ENCODE data around the gene OLA1. TPM values are rescaled to one million over a fixed set of nuclear protein-coding genes. Genes with fewer than 3 reads are reported as not detected.

OLA1 gene
- total and polyA plus RNA-seq, 2 of the 4 experiments (the other 2 are of a cell fraction), result 54.7 to 71.2 TPM

- H3K9ac ChIP-seq (ENCODE audit: low read depth, low read length), result no peak overlapping the region
- no peak overlapping the region for H4K8ac ChIP-seq (ENCODE audit: low read depth in 2 of 2, low read length in 2 of 2)
- H2AK9ac ChIP-seq (replicated peaks; ENCODE audit: low read depth, low read length, poor library complexity), result no peak overlapping the region
- H3K4ac ChIP-seq (ENCODE audit: low read depth, low read length), result no peak overlapping the region
- no peak overlapping the region for H2BK20ac ChIP-seq (ENCODE audit: low read depth, low read length)
- ATAC-seq (ENCODE audit: low read depth), result no peak
- H4K91ac ChIP-seq (ENCODE audit: insufficient read depth, low read depth, low read length), result no peak overlapping the region
- peaks cover 4% of the 10 kb centered on the region; the same call in 1 of the 2 replicates for H3K9me1 ChIP-seq (ENCODE audit: insufficient read depth, low read length)
- ChIA-PET CTCF (interaction anchor here (1.0 kb wide), 1 partner anchor 9 kb away, joined by 3 read pairs; no protein-coding TSS in a partner anchor), POLR2A (ENCODE audit: unreplicated experiment) (no interaction called here)
- no peak overlapping the region for H2BK120ac ChIP-seq (ENCODE audit: low read depth, low read length)
- H3K18ac ChIP-seq (ENCODE audit: low read depth, low read length), result no peak overlapping the region
- H2AFZ ChIP-seq (replicated peaks; ENCODE audit: low read length, poor library complexity), result no peak overlapping the region
- H3K23ac ChIP-seq (ENCODE audit: low read depth, low read length), result no peak overlapping the region
- intact Hi-C loops (cut with micrococcal nuclease), result no loop called here
- H3K36me3 ChIP-seq (ENCODE audit: control insufficient read depth, insufficient read depth, low read length), result no peaks in the 10 kb centered on the region; the same call in 1 of the 2 replicates
- H3K27ac ChIP-seq (ENCODE audit: insufficient read depth, low read length), result no peak overlapping the region
- TF ChIP-seq SMC3 (IDR thresholded peaks at IDR 0.05; ENCODE audit: low read depth, low read length), result no peak
- TF ChIP-seq MAFK (IDR thresholded peaks at IDR 0.05; ENCODE audit: low read depth, low read length), result no peak
- no peak for TF ChIP-seq RAD21 (IDR thresholded peaks at IDR 0.05; ENCODE audit: low read length)
- TF ChIP-seq, protein P1, sequence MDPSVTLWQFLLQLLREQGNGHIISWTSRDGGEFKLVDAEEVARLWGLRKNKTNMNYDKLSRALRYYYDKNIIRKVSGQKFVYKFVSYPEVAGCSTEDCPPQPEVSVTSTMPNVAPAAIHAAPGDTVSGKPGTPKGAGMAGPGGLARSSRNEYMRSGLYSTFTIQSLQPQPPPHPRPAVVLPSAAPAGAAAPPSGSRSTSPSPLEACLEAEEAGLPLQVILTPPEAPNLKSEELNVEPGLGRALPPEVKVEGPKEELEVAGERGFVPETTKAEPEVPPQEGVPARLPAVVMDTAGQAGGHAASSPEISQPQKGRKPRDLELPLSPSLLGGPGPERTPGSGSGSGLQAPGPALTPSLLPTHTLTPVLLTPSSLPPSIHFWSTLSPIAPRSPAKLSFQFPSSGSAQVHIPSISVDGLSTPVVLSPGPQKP (IDR thresholded peaks at IDR 0.05; ENCODE audit: borderline replicate concordance, low read depth, low read length), result no peak
- TF ChIP-seq CHD1 (IDR thresholded peaks at IDR 0.05; ENCODE audit: low read depth, low read length), result no peak
- no peak for TF ChIP-seq MXI1 (IDR thresholded peaks at IDR 0.05; ENCODE audit: borderline replicate concordance, low read depth, low read length)
- H4K20me1 ChIP-seq (ENCODE audit: insufficient read depth, low read length), result peaks cover 5% of the 10 kb centered on the region; the same call in 1 of the 2 replicates
- H2BK15ac ChIP-seq (ENCODE audit: low read depth, low read length), result no peak overlapping the region
- no peak overlapping the region for H3K4me2 ChIP-seq (ENCODE audit: low read depth, low read length)
- no peak overlapping the region for H3K56ac ChIP-seq (ENCODE audit: extremely low read depth, insufficient read depth, low read length)
- WGBS, 2 experiments (ENCODE audit: extremely low coverage in 2 of 2, insufficient read length in 1 of 2), result no CpG with 5 or more reads among the region's 1 CpG
- peaks cover 18 to 29% of the 10 kb centered on the region in 2 experiments; a peak in 3 of 4 replicates for H3K79me1 ChIP-seq (ENCODE audit: low read depth in 1 of 2, low read length in 2 of 2)
- no peak overlapping the region for H3K14ac ChIP-seq (replicated peaks; ENCODE audit: low read depth, low read length)
- BruUV-seq (replicated peaks), result no TSS peak
- H2BK5ac ChIP-seq (ENCODE audit: low read depth, low read length, poor library complexity, severe bottlenecking), result no peak overlapping the region
- no peak for DNase-seq
- no peak overlapping the region for H3K4me3 ChIP-seq (ENCODE audit: insufficient read depth, low read depth, low read length)
- no peak overlapping the region for H2AK5ac ChIP-seq (ENCODE audit: low read depth, low read length)
- no peaks in the 10 kb centered on the region for H3K9me3 ChIP-seq (ENCODE audit: control insufficient read depth, insufficient read depth, low read length)
- no peaks in the 10 kb centered on the region for H3K27me3 ChIP-seq (ENCODE audit: control insufficient read depth, insufficient read depth, low read length)
- dilution Hi-C loops (cut with HindIII; ENCODE audit: low sequenced_read_pairs, unreplicated experiment), result no loop called here
- no peak overlapping the region for H4K5ac ChIP-seq (ENCODE audit: low read depth, low read length)
- H3K4me1 ChIP-seq (ENCODE audit: control insufficient read depth, insufficient read depth, low read length), result no peaks in the 10 kb centered on the region
- in situ Hi-C loops (cut with MboI; ENCODE audit: low sequenced_read_pairs), result no loop called here
These were observed 30.5 kb downstream of the OLA1 start for GRCh38 chr2:174217869-174218268.

Measured in IMR-90 (cell line).